A673 (cell line): ENCODE results near the gene ARAP2. TPM values are rescaled to one million over a fixed set of nuclear protein-coding genes. Genes with fewer than 3 reads are reported as not detected.

Experiments
- BruUV-seq: library from RNA; stranded (reverse); fragments of 400-500 nt; replicated peaks from 2 replicates; lab custom pipeline; 2021; lab: Mats Ljungman, UMichigan
- CTCF ChIA-PET: fragments of 300-600 bp; sonication (Branson Sonifier 250); formaldehyde crosslinking; loops from one replicate; lab custom pipeline; 2022; ENCODE audit warnings: antibody characterized with exemption; lab: Charles Lee
- POLR2A ChIA-PET: fragments of 300-600 bp; sonication (Branson Sonifier 250); formaldehyde crosslinking; loops from one replicate; lab custom pipeline; 2022; ENCODE audit warnings: antibody characterized with exemption; ENCODE audit not compliant: low non-redundant PET; lab: Charles Lee
- DNase-seq: peaks from one replicate; pipeline ENCODE4 v3.0.0-alpha.2; 2015; ENCODE audit warnings: low spot score
- H3K27ac ChIP-seq: fragments of 200-600 bp; sonication (generic); 2 replicates; pipeline ENCODE4 v1.5.1; 2016; ENCODE audit warnings: mixed run types, low read depth, mild to moderate bottlenecking, mixed read lengths, antibody characterized with exemption, low read length; ENCODE audit not compliant: poor library complexity, severe bottlenecking
- H3K27me3 ChIP-seq: fragments of 200-600 bp; sonication (generic); replicated peaks from 2 replicates; pipeline ENCODE4 v1.6.1; 2017; ENCODE audit warnings: mixed run types, low read depth, mild to moderate bottlenecking, mixed read lengths, antibody characterized with exemption, low read length; ENCODE audit not compliant: insufficient read depth, poor library complexity
- H3K36me3 ChIP-seq: fragments of 200-600 bp; sonication (generic); 2 replicates; pipeline ENCODE4 v1.6.1; 2016; ENCODE audit warnings: mixed run types, mild to moderate bottlenecking, mixed read lengths, antibody characterized with exemption, low read length; ENCODE audit not compliant: insufficient read depth, poor library complexity, severe bottlenecking
- H3K4me1 ChIP-seq: fragments of 200-600 bp; sonication (generic); 2 replicates; pipeline ENCODE4 v1.6.1; 2017; ENCODE audit warnings: mixed run types, mild to moderate bottlenecking, mixed read lengths, antibody characterized with exemption, low read length; ENCODE audit not compliant: insufficient read depth, poor library complexity, severe bottlenecking
- H3K4me3 ChIP-seq: fragments of 200-600 bp; sonication (generic); 2 replicates; pipeline ENCODE4 v1.5.1; 2016; ENCODE audit warnings: low read depth, mixed run types, mild to moderate bottlenecking, mixed read lengths, low read length; ENCODE audit not compliant: poor library complexity, severe bottlenecking
- H3K9me3 ChIP-seq: fragments of 200-600 bp; sonication (generic); 2 replicates; pipeline ENCODE4 v1.6.1; 2016; ENCODE audit warnings: mixed run types, low read depth, mild to moderate bottlenecking, mixed read lengths, antibody characterized with exemption, low read length; ENCODE audit not compliant: poor library complexity, severe bottlenecking
- EZH2 ChIP-seq: fragments of 200-600 bp; sonication (generic); IDR thresholded peaks from 2 replicates; pipeline ENCODE4 v1.6.1; 2017; ENCODE audit warnings: borderline replicate concordance, low read depth, mild to moderate bottlenecking, mixed read lengths, antibody characterized with exemption, low read length; ENCODE audit not compliant: poor library complexity, severe bottlenecking
- intact Hi-C: fragments of 100-400 bp; cut with micrococcal nuclease; formaldehyde crosslinking; loops from one replicate; pipeline ENCODE4 v1.10.0; 2022; ENCODE audit not compliant: unreplicated experiment
- total RNA-seq: library from RNA; stranded (reverse); gene quantifications from 2 replicates; pipeline ENCODE4 v1.2.3, GENCODE V29; 2021
- TF ChIP-seq, protein P1 (sequence below): fragments of 300-800, 200-600 bp; sonication (generic); conservative IDR thresholded peaks from 2 replicates; pipeline ENCODE4 v1.5.1; 2017; ENCODE audit warnings: low read depth, mild to moderate bottlenecking, antibody characterized with exemption, low read length, moderate library complexity, mixed read lengths

ARAP2 gene
- total RNA-seq, 1 experiment from 2014 or later: 0.06 TPM

DNA sequence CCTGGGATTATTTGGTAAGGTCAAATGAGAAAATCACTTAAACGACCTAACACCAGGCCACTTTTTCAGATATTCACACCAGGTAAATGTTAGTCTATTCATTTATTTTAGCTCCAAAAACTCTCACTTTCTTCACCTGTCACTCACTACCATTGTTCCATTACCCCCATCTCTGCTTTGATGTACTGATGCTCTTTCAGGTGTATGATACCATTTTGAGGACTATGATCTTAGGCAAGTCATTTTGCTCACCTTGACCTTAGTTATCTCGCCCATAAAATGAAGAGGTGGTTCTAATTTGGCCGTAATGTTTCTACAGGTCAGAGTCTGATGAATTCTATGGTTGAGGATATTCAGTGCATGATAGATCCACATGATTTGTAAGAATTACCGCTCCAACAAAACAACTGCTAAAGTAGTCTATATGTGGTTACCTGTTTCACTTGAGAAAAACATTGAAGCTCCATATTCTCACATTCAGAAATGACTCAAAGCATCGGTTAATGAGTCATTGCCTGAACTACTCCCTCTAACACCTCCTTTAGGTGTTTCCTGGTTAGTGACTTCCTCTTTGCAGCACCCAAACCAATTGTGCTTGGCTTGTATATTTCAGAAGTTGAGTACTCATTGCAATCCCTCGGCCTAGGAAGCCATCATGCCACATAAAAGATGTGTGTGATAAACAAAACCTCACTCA, 41.6 kb upstream of the ARAP2 start:
- ChIA-PET CTCF (no interaction called here), POLR2A (no interaction called here)
- intact Hi-C loops: no loop called here
- H3K9me3 ChIP-seq: no peaks in the 10 kb centered on the region
- no peaks in the 10 kb centered on the region for H3K27me3 ChIP-seq
- H3K4me3 ChIP-seq: no peak overlapping the region
- H3K36me3 ChIP-seq: no peaks in the 10 kb centered on the region
- no TSS peak for BruUV-seq
- no peak for DNase-seq
- H3K27ac ChIP-seq: no peak overlapping the region
- no peak for TF ChIP-seq EZH2
- TF ChIP-seq, protein P1, sequence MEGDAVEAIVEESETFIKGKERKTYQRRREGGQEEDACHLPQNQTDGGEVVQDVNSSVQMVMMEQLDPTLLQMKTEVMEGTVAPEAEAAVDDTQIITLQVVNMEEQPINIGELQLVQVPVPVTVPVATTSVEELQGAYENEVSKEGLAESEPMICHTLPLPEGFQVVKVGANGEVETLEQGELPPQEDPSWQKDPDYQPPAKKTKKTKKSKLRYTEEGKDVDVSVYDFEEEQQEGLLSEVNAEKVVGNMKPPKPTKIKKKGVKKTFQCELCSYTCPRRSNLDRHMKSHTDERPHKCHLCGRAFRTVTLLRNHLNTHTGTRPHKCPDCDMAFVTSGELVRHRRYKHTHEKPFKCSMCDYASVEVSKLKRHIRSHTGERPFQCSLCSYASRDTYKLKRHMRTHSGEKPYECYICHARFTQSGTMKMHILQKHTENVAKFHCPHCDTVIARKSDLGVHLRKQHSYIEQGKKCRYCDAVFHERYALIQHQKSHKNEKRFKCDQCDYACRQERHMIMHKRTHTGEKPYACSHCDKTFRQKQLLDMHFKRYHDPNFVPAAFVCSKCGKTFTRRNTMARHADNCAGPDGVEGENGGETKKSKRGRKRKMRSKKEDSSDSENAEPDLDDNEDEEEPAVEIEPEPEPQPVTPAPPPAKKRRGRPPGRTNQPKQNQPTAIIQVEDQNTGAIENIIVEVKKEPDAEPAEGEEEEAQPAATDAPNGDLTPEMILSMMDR: no peak
- H3K4me1 ChIP-seq: no peaks in the 10 kb centered on the region

DNA sequence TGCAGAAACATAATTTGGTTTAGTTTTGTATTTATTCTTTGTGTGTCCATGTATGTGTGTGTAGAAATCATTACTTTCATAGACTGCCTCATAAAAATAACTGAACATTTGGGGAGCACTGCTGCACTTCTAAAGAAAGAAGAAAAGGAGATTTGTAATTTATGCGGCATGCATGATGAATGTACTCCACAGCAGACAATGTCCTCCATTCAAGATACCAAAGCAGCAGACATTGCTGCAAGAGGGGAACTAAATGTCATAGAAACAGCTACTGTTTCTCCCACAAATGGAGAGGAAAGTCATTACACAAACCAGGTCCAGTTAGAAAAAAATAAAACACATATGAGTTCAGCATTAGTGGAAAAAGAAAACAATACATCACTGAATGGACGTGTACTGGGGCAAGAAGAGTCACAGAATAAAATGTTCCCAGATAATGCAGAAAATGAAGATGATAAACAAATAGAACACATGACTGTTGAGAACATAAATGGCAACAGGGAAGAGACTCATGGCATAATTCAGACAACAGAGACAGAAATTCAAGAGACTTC, 39.7 kb upstream of the ARAP2 start:
- no TSS peak for BruUV-seq
- DNase-seq: no peak
- H3K4me1 ChIP-seq: no peaks in the 10 kb centered on the region
- H3K27me3 ChIP-seq: no peaks in the 10 kb centered on the region
- H3K27ac ChIP-seq: no peak overlapping the region
- H3K9me3 ChIP-seq: no peaks in the 10 kb centered on the region
- no peak overlapping the region for H3K4me3 ChIP-seq
- ChIA-PET POLR2A (no interaction called here), CTCF (no interaction called here)
- intact Hi-C loops: no loop called here
- TF ChIP-seq, protein P1: no peak
- TF ChIP-seq EZH2: no peak
- H3K36me3 ChIP-seq: no peaks in the 10 kb centered on the region

DNA sequence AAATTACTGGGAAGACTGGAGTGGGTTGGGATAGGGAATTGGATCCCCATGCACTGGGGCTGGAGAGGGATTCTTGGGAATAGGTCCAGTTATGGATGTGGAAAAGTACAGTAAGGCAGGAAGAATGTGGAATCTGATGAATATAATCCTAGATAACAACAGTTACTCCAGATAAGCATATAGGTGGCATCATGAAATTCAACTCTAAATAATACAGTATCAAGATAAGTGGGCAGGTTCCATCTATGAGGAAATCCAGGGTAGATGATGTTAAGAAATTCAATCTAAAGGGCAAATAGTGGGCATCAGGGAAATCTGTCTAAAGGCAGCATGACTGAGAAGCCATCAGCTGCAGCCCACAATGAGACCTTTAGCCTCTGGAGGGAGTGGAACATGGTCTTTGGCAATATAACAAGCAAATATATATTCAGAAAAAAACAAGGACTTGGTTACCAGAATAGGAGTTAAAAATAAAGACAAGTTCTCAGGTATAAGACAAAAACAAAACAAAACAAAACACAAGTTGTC, 38.3 kb upstream of the ARAP2 start:
- Histone ChIP-seq H3K4me3 (no peak overlapping the region), H3K27me3 (no peaks in the 10 kb centered on the region), H3K36me3 (no peaks in the 10 kb centered on the region), H3K27ac (no peak overlapping the region), H3K4me1 (no peaks in the 10 kb centered on the region), H3K9me3 (no peaks in the 10 kb centered on the region)
- POLR2A ChIA-PET: no interaction called here
- TF ChIP-seq, protein P1: no peak
- no peak for TF ChIP-seq EZH2
- DNase-seq: no peak
- BruUV-seq: no TSS peak
- CTCF ChIA-PET: no interaction called here
- intact Hi-C loops: no loop called here
